Activated CD4-positive, CD25-positive, alpha-beta regulatory T cell (primary cell): Measurements from ENCODE around the gene CDHR5.

Source experiments
- DNase-seq, 4 experiments: peaks; one replicate each; lab custom pipeline; 2025; lab: John Stamatoyannopoulos, UW

Gene CDHR5

GRCh38 chr11:610146-610801 lies 14.5 kb downstream of the CDHR5 start:
- DNase-seq, result no peak

- DNase-seq, result no peak
These were observed 15.4 kb downstream of the CDHR5 start for GRCh38 chr11:609341-609811.

GRCh38 chr11:608791-609251 lies 15.9 kb downstream of the CDHR5 start:
- no peak for DNase-seq

GRCh38 chr11:607971-608659 lies 16.6 kb downstream of the CDHR5 start:
- DNase-seq, result no peak

GRCh38 chr11:607020-607780 lies 17.6 kb downstream of the CDHR5 start:
- no peak for DNase-seq

- DNase-seq, result no peak
These were observed 18.5 kb downstream of the CDHR5 start for GRCh38 chr11:606245-606644.

- DNase-seq, result no peak
These were observed 19.2 kb downstream of the CDHR5 start for GRCh38 chr11:605286-606129.

- DNase-seq, result no peak
These were observed 21.6 kb downstream of the CDHR5 start for GRCh38 chr11:603154-603553.

- DNase-seq, result no peak
These were observed 23.0 kb downstream of the CDHR5 start for GRCh38 chr11:601573-602245.

- DNase-seq, result no peak
These were observed 26.6 kb downstream of the CDHR5 start for GRCh38 chr11:598005-598680.

- no peak for DNase-seq
These were observed 27.5 kb downstream of the CDHR5 start for GRCh38 chr11:597166-597725.

GRCh38 chr11:596374-596773 lies 28.4 kb downstream of the CDHR5 start:
- no peak for DNase-seq

GRCh38 chr11:595400-595799 lies 29.4 kb downstream of the CDHR5 start:
- no peak for DNase-seq

GRCh38 chr11:593347-593746 lies 31.4 kb downstream of the CDHR5 start:
- no peak for DNase-seq

- DNase-seq, result no peak
These were observed 31.8 kb downstream of the CDHR5 start for GRCh38 chr11:592918-593317.

GRCh38 chr11:592501-592900 lies 32.3 kb downstream of the CDHR5 start:
- DNase-seq, result no peak

GRCh38 chr11:590997-591396 lies 33.8 kb downstream of the CDHR5 start:
- no peak for DNase-seq

GRCh38 chr11:589798-590197 lies 35.0 kb downstream of the CDHR5 start:
- DNase-seq, result no peak

- DNase-seq, result peak; percentile 23 to 52 (median 42)
These were observed 36.8 kb downstream of the CDHR5 start for GRCh38 chr11:587978-588380.

GRCh38 chr11:587546-587945 lies 37.2 kb downstream of the CDHR5 start:
- DNase-seq, result no peak
